ENCODE data around the gene FOXP1.

- TF ChIP-seq EP300 (IDR thresholded peaks at IDR 0.05) (no peak), CTCF (IDR thresholded peaks at IDR 0.05) (no peak)
These were observed 527.2 kb downstream of the FOXP1 start for GRCh38 chr3:71056327-71056726.
